BJ (cell line): ENCODE results near the gene CHRNA4. TPM values are rescaled to one million over a fixed set of nuclear protein-coding genes. Genes with fewer than 3 reads are reported as not detected.

Experiments used
- CTCF ChIA-PET: fragments of 350-600 bp; formaldehyde crosslinking; extraction: SDS; loops from one replicate; lab custom pipeline; 2021; ENCODE audit warnings: antibody characterized with exemption, inconsistent platforms; lab: Yijun Ruan, JAX
- POLR2A ChIA-PET: fragments of 300-600 bp; sonication (Branson Sonifier 250); formaldehyde crosslinking; extraction: SDS; loops from one replicate; lab custom pipeline; 2021; ENCODE audit warnings: antibody characterized with exemption; lab: Charles Lee
- DNase-seq: peaks from one replicate; pipeline ENCODE4 v3.0.0-alpha.2; 2011; ENCODE audit warnings: low read depth
- H3K27me3 ChIP-seq: 2 replicates; pipeline ENCODE4 v1.6.0; 2011; ENCODE audit warnings: low read length; ENCODE audit not compliant: control insufficient read depth, insufficient read depth
- H3K36me3 ChIP-seq: 2 replicates; pipeline ENCODE4 v1.5.1; 2011; ENCODE audit warnings: low read length; ENCODE audit not compliant: control insufficient read depth, insufficient read depth
- H3K4me3 ChIP-seq: 2 replicates; pipeline ENCODE4 v1.5.1; 2011; ENCODE audit warnings: low read depth, mild to moderate bottlenecking, control low read depth, low read length
- polyA minus RNA-seq: library from RNA; depleted of rRNA, polyadenylated mRNA; stranded (reverse); fragments of >200 nt; gene quantifications from 2 replicates; pipeline ENCODE4 v1.2.3, GENCODE V29; 2011; rRNA and poly(A)+ RNA removed
- polyA plus RNA-seq: library from polyadenylated mRNA; depleted of rRNA; stranded (reverse); fragments of >200 nt; gene quantifications from 2 replicates; pipeline ENCODE4 v1.2.3, GENCODE V29; 2011; rRNA removed
- TF ChIP-seq, protein P1 (sequence below): IDR thresholded peaks from 2 replicates; pipeline ENCODE4 v1.5.1; 2011; ENCODE audit warnings: low read depth, mild to moderate bottlenecking, control low read depth, inconsistent platforms, low read length, moderate library complexity; ENCODE audit not compliant: insufficient read depth

Gene CHRNA4
- polyA plus RNA-seq (not detected in 2 replicates), polyA minus RNA-seq (not detected in 2 replicates)

DNA sequence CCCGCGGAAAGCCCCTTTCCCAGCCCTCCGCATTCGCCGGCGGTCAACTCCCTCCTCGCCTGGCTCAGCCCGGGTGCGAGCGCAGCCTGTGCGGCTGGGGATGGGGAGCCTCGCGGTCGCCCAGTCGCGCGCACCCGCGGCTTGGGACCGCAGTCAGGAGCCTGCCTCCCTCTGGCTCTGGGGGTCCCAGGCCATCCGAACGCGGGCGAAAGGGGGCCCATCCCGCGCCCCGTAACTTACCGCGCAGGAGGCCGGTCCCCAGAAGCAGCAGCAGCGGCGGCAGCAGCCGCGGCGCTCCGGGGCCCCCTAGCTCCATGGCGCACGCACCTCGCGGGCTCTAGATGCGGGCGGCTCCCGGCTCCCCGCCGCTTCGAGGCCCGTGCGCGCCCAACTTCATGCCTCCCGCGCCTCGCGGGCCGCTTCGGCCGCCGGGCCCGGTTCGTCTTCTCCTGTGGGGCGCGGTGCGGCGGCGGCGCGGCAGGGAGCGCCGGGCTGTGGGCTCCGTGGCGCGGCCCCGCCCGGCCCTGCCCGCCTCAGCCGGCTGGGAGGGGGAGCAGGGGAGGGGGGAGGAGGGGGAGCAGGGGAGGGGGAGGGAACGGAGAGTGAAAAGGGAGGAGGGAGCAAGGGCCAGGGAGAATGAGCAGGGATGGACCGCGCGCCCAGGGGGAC is at the start of gene CHRNA4:
TSS of gene CHRNA4 (minus strand) at position 500 of the 669 bp plus-strand sequence. CDS start at position 316, 184 bp downstream.
- ChIA-PET CTCF (interaction anchor here (0.7 kb wide), 1 partner anchor 53 kb away, joined by 3 read pairs; no protein-coding TSS in a partner anchor), POLR2A (no interaction called here)
- TF ChIP-seq, protein P1, sequence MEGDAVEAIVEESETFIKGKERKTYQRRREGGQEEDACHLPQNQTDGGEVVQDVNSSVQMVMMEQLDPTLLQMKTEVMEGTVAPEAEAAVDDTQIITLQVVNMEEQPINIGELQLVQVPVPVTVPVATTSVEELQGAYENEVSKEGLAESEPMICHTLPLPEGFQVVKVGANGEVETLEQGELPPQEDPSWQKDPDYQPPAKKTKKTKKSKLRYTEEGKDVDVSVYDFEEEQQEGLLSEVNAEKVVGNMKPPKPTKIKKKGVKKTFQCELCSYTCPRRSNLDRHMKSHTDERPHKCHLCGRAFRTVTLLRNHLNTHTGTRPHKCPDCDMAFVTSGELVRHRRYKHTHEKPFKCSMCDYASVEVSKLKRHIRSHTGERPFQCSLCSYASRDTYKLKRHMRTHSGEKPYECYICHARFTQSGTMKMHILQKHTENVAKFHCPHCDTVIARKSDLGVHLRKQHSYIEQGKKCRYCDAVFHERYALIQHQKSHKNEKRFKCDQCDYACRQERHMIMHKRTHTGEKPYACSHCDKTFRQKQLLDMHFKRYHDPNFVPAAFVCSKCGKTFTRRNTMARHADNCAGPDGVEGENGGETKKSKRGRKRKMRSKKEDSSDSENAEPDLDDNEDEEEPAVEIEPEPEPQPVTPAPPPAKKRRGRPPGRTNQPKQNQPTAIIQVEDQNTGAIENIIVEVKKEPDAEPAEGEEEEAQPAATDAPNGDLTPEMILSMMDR: no peak
- DNase-seq: no peak
- Histone ChIP-seq H3K27me3 (peaks cover 4% of the 10 kb centered on the region; the same call in 1 of the 2 replicates), H3K4me3 (no peak within 1 kb of the TSS), H3K36me3 (no peaks in the 10 kb centered on the region)

DNA sequence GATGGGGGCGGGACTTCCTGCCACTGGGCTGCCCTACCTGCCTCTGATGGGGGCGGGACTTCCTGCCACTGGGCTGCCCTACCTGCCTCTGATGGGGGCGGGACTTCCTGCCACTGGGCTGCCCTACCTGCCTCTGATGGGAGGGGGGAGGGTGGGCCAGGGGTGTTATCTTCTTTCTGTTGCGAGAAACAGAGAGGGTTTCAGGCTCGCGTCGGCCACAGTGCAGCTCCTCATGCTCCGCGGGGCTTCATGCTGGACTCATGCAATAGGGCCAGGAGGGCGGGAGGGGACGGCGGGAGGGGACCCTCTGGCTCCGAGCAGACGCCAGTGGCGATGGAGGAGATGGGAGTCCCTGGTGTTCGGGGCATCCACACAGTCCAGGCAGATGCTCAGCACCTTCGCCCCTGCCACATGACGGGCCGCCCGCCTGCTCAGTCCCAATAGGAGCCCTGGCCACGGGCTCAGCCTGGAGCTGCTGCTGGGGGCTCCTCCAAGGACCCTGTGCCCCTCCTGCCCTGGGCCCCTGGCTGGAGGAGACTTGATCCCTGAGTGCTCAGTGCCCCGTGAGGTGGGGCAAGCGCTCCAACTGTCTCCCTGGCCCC is 48.8 kb upstream of the CHRNA4 start:
- POLR2A ChIA-PET: no interaction called here
- Histone ChIP-seq H3K4me3 (no peak overlapping the region), H3K27me3 (no peaks in the 10 kb centered on the region), H3K36me3 (no peaks in the 10 kb centered on the region)
- TF ChIP-seq, protein P1: no peak
- no peak for DNase-seq
- CTCF ChIA-PET: interaction anchor here (1.2 kb wide), 1 partner anchor 27 kb away, joined by 3 read pairs; no protein-coding TSS in a partner anchor

DNA sequence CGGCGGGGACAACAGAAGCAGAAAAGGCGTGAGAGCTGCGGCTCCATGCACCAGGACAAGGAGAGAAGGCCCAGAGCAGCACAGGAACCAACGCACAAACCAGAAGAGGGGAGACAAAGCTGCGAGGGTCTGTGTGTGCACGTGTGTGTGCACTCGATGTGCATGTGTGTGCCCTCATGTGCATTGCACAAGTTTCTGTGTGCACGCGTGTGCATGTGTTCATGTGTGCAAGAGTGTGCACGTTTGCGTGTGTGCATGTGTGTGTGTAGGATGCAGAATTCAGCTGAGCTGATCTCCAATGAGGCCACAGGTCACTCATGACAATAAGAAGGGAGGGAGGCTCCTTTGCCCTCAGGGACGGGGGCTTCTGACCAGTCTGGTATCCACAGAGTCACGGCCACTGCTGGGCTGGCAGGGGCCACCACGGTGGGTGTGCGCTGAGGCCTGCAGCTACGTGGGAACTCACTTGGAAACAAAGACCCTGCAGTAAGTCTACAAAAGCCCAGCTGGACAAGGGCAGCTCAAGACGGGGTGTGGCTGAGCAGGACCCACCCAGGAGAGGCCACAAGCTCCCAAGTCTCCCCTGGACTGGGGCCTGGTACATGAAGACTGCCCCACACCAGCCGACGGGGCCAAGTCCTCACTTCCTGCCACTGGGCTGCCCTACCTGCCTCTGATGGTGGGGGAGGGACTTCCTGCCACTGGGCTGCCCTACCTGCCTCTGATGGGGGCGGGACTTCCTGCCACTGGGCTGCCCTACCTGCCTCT is 48.1 kb upstream of the CHRNA4 start:
- H3K36me3 ChIP-seq: no peaks in the 10 kb centered on the region
- DNase-seq: no peak
- POLR2A ChIA-PET: no interaction called here
- CTCF ChIA-PET: interaction anchor here (1.2 kb wide), 1 partner anchor 26 kb away, joined by 3 read pairs; no protein-coding TSS in a partner anchor
- H3K27me3 ChIP-seq: no peaks in the 10 kb centered on the region
- no peak overlapping the region for H3K4me3 ChIP-seq
- TF ChIP-seq, protein P1: no peak

- Histone ChIP-seq H3K27me3 (no peaks in the 10 kb centered on the region), H3K36me3 (no peaks in the 10 kb centered on the region), H3K4me3 (no peak overlapping the region)
- TF ChIP-seq, protein P1: no peak
- POLR2A ChIA-PET: no interaction called here
- DNase-seq: no peak
- CTCF ChIA-PET: no interaction called here
Observed at GRCh38 chr20:63408684-63409046, 47.5 kb upstream of the CHRNA4 start.
